NCI-H1092 treated with DMSO at 0.1 percent for 48 hours (cell line): ENCODE results near the gene DTX1.

Experiments
- DNase-seq: peaks from one replicate; lab custom pipeline; 2025; lab: John Stamatoyannopoulos, UW

The DTX1 gene

DNA sequence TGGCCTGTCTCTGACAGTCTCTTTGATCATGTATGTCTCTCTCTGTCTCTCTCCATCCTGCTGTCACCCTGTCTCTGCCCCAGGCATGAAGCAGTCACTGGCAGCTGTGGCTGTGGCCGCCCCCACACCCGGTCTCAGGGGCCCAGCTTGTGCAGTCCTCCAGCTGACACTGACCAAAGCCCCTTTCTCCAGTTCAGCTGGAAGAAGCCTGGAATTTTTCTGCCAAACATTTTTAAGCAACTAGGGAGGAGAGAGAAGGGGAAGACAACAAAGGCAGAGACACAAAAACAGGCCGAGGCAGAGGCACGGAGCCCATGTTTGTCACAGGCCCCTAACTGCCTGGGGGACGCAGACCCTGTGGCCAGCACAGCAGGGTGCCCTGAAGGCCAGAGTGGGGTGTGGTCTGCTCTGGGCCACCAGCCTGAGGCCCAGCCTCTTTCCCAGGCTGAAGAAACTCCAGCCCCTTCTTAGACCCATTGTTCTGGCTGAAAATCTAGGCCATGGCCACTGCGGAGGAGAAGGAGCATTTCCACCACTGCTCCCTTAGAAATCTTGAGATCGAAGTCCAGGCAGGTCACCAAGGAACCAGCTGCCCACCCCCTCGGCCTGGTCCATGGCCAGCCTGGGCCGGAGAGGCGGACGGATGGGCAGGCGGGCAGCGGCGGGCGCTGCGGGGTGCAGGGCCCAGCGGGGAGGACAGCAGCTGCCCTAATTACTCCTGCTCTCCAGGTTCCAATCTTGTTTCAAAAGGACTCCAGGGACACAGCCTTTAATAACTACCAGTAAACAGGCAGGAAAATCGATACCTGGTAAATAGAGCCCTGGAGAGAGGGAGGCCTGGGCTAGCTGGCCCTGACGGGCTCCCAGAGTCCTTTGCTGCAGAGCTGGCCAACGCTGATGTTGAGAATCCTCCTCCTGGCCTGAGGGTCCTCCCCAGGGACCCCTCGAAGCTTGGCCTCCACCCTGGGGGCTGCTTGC, 14.9 kb downstream of the DTX1 start:
- DNase-seq = peak; percentile 99

DNA sequence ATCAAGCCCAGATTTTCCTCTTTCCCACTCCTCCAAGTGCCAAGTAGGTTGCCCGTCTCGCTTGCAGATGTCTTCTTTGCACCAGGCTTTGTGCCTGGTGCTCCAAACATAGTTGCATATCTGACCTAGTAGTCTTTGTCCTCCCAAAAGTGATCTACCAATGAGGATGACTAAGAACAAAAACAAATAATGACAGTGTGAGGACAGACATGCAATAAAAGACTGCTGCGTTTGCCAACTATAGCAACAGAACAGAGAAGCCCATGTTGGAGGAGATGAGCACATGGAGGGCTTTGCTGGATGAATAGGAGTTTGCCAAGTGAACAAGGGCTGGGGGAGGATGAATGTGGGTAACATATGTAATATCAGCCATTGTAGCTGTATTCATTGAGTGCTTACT, 15.6 kb downstream of the DTX1 start:
- no peak for DNase-seq

DNA sequence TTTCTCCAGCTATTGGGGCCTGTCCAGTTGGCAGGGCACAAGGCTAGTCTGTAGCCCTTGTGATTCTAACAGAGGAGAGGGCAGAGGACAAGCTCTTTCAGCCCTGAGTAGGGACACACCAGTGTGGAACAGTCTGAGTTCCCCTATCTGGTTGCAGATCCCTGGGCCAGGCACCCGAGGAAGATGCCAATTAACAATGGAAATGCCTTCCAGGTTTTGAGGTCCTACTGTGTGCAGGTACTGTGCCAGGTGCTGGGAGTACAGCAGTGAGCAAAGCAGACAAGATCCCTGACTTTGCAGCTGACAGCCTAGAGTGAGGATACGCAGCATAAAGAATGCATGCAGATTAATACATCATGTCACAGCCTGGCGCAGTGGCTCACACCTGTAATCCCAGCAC, 17.1 kb downstream of the DTX1 start:
- no peak for DNase-seq

DNA sequence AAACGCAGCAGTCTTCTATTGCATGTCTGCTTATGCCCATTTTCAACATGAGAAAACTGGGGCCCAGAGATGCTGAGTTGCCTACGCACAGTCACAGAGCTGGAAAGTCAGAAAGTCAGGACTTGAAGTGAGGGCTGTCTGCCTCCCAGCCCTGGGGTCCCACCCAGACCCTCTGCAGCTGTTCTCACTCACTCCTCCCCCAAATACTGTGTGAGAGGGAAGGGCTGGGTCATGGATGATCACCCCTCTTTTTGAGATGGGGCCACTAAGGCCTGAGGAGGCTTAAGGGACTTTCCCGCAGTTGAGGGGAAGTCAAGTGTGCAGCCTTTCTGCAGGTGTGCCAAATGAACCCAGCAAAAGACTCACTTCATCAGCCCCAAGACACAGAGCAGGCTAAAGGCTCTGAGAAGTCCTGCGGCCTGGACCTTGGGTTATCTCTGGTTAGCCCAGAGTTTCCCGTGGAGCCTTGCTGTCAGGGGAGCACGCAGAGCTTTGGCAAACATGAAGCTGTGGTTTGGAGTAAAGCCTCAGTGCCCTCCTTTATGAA, 18.7 kb downstream of the DTX1 start:
- no peak for DNase-seq

DNA sequence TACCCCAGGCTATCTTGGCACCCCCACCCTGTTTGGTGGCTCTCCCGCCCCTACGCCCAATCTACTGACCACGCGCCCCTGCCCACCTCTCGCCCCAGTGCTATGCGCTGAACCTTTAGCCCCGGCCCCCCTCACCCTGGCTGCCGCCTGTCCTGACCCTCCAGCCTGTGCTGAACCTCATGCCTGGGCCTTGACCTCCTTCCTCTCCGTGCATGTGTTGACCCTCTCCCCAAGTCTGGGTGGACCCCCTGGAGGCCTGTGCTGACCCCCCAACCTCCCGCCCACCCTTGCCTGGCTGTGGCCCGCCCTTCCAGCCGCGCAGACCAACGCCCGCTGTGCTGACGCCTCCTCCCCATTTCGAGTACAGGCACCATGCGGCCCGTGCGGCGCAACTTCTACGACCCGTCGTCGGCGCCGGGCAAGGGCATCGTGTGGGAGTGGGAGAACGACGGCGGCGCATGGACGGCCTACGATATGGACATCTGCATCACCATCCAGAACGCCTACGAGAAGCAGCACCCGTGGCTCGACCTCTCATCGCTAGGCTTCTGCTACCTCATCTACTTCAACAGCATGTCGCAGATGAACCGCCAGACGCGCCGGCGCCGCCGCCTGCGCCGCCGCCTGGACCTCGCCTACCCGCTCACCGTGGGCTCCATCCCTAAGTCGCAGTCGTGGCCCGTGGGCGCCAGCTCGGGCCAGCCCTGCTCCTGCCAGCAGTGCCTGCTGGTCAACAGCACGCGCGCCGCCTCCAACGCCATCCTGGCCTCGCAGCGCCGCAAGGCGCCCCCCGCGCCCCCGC, 20.7 kb downstream of the DTX1 start:
- DNase-seq = no peak

DNA sequence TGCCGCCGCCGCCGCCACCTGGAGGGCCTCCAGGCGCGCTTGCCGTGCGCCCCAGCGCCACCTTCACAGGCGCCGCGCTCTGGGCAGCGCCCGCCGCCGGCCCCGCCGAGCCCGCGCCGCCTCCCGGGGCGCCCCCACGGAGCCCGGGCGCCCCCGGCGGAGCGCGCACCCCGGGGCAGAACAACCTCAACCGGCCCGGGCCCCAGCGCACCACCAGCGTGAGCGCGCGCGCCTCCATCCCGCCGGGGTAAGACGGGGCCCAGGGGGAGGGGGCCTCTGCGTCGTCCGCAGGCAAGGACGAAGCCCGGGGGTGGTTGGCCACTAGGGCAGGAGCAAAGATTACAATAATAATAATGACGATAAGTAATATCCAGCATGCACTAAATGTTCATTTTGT, 21.3 kb downstream of the DTX1 start:
- no peak for DNase-seq

DNA sequence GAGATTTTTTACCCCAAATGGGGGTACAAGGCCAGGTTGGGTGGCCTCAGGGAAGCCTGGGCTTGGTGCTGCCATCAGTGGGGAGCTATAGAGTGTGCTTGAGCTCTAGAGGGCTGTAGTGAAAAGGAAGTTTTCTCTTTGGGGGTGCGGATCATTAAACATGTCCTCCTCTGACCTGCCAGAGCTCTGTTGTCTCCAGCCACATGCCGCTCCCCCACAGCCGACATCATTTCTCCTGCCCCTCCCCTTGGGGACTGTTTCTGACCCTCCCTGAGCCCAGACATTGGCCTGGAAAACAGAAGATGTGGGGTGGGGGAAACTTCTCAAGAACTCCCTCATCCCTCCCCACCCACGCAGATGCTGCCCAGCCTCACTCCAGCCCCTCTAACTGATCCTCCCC, 25.3 kb downstream of the DTX1 start:
- DNase-seq = no peak

DNA sequence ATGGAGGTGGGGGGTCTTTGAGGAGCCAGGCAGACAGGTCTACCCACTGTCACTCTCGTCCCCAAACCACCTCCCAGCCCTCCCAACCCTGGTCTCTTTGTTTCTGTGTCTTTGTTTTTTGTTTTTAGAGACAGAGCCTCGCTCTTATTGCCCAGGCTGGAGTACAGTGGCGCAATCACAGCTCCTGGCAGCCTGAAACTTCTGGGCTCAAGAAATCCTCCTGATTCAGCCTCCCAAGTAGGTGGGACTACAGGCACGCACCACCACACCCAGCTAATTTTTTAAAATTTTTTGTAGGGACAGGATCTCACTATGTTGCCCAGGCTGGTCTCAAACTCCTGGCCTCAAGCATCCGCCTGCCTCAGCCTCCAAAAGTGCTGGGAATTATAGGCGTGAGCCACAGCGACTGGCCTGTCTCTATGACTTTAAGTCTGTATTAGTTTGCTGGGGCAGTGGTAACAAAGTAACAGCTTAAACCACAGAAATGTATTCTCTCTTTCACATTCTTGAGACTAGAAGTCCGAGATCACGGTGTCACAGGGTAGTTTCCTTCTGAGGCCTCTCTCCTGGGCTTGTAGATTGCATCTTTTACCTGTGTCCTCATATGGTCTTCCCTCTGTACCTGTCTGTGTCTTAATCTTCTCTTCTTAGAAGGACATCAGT, 26.1 kb downstream of the DTX1 start:
- no peak for DNase-seq

DNA sequence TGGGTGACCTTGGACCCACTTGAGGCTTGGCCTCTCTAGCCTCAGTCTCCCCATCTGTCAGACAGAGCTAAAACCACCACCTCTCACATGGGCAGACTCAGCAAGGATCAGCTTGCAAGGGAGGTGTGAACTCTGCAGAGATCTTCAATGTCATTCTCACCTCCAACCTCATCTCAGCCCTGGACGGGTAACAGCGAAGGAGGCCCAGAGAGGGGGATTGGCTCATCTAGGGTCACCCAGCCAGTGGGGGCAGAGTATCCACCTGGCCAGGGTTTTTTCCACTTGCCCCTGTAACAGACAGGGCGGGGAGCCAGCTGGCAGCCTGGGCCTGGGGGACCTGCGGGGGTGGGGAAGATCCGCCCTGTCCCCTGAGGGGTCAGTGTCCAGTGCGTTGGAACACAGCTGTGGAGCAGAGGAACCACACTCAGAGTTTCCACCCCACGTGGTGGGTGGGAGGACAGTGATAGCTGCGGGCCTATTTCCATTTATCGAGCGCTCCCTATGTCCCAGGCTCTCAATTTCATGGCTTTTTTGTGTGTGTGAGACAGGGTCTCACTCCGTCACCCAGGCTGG, 27.4 kb downstream of the DTX1 start:
- no peak for DNase-seq

DNA sequence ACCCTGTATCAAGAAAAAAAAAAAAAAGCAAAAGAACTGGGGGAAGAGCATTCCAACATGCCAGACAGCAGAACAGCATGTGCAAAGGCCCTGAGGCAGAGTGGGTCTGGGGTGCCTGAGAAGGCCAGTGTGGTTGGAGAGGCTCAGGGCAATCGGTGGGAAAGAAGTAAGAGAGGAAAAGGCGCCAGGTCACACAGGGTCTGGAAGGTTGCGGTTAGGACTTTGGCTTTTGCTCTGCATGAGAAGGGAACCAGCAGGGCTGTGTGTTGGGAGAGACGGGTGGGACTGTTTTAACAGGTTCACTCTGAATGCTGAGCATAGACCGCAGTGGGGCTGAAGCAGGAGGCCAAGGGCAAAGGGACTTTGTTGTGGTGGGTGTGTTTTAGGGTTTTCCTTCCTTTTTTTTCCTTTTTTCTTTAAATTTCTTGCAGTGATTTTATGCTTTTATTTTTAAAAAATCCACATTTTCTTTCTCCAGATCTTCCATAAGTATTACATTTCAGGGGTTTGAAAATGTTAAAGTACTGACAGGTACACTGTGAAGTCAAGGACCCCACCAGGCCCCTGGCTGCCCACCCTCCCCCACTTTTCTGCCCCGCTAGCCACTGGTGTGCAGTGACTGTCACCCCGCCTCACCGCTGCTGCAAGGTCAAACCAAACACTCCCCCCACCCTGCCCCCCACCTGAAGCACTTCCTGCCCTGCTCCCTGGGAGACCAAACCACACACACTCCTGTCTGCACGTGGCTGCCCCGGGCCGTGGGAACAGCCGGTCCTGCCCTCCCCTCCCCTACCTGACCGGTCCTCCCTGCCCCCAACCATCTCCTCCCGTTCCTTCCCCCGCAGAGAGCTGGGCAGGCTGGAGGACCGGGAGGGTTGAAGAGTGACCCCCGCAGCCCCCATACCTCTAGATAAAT, 30.0 kb downstream of the DTX1 start:
- DNase-seq = no peak

DNA sequence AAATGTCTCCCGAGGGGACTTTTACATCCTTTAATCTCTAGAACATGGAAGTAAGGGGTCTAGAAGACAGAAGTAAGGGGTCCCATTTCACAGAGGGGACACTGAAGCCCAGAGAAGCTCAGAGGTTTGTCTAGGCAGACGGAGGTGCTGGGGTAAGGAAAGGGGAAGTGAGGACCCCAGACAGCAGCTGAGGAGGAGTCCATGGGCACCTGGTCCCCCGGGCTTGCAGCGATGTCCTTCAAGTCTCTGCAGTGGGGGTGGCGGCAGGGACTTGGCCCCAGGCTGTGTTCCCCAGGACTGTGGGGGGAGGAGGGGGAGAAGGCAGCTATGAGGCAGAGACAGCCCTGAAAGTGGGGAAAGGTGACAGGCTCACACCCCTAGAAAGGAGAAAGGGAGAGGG, 30.7 kb downstream of the DTX1 start:
- no peak for DNase-seq

DNA sequence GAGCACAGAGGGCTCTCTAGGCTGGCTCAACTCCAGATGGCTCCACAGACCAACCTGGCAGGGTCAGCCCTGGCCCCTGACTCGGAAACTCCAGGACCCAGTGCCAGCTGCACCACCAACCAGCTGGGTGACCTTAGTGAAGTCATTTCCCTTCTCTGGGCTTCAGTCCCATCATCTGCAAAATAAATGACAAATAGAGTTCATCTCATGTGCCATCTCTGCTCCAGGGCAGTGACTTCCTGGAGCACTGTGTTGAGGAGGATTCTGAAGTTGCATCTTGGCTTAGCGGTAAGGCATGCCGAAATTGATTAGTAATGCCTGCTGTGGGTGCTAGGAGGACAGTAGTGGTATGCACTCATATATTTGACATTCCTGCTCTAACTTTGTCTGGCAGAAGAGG, 31.5 kb downstream of the DTX1 start:
- no peak for DNase-seq

DNA sequence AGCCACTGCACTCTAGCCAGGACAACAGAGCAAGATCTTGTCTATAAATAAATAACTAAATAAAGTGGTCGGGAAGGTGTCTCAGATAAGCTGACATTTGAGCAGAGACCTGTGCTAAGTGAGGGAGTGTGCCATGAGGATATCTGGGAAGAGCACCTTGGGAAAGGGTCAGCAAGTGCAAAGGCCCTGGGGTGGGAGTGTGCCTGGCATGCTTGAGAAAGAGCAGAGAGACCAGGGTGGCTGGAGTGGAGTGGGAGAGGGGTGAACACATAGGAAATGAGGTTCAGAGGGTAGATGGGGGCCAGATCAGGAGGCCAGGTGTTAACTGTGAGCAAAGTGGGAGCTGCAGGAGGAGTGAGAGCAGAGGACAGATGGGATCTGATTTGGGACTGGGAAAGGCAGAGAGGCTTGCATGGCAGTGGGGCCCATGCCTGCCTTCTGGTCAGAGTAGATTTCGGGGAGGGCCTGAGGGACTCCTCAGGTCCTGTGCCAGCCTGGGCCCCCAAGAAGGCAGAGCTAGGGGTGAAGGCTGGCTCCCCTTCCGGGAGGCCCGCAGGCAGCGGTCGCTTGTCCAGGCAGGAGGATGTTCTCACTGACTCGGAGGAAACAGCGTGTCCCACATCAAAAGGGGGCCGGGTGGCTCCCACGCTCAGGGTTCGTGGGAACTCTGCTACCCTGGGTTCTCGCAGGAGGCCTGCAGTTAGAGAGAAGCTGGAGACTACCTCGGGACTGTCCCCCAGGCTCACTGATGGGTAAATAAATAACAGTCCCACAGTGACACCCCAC, 32.6 kb downstream of the DTX1 start:
- no peak for DNase-seq

DNA sequence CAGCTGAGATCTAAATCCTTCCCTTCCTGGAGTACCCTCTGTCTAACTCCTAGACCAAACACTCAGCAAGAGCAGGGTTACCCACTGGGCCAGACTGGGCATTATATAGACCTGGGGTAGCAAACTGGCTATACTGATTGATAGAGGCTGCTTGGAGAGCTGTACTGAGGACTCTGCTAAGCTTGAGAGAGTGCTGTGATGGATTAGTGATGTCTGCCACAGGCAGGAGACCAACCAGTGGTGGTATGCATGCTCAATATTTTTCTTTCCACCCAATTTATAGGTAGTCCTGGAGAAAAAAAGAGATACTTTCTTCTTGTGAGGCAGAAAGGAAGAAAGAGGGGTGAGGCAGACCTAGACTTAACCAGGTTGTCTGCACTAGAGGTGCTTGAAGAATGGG, 33.3 kb downstream of the DTX1 start:
- no peak for DNase-seq

DNA sequence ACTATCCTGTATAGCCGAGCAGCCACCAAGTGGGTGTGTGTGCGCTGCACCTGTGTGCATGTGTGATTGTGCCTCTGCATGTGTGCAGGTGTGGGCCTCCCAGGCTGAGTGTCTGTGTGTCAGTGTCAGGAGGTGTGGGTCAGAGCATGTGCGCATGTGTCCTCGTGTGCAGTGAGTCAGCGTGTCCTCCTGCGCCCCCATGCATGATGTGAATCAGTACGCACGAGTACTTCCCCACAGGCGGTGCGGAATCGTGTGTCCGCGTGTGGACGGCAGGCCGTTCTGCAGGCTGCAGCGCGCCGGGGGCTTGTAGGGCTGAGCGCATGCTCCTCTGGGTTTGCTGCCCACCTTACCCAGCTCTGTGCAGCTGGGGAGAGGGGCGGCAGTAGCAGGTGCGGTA, 34.2 kb downstream of the DTX1 start:
- no peak for DNase-seq

DNA sequence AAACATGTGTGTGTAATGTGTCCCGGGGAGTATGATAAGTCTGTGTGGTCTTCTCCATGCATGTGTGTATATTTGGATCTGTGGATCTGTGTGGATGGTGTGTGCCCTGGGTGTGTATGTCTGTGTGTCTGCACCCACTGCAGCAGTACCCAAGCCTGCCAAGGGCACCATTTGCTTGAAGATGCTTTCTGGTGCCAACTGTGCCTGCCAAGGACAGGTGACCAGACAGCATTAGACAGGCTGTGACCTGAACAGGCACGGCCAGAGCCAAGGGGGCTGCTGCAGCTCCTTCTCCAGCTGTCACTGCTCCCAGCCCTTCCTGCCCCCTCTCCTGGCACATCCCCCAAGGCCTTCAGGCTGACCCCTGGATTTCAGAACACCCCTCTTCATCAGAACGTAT, 35.0 kb downstream of the DTX1 start:
- no peak for DNase-seq

DNA sequence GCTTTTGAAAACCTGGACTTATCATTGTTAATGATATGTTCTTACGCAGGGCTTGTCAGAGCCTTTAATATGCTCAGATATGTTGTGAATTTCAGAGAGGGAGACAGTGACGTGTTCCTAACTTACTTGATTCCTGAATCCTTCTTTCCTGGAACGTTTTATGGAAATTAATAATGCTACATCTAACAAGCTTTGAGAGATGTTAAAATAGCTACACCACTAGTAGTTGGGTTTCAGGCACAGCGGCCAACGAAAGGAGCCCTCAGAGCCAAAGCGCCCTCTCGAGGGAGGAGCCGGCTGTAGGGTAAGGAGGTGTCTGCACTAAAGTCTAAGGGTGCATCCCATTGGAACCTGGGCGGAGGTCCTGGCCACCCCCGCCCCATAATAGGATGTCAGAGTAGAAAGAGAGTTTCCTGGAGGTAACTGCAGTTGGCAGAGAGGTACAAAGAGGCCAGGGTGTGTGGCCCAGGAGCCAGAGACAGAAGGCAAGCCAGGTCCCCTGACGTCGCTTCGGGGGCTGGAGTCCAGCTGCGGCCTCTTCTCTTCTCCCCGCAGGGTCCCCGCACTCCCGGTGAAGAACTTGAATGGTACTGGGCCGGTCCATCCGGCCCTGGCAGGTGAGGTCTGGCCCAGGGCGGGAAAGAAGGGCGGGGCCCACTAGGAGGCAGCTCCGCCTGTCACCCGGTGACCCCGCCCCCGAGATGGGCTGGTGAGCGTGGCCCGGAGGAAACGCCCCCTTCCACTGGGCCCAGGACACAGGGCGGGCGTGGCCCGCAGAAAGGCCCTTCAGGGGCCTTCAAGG, 36.3 kb downstream of the DTX1 start:
- no peak for DNase-seq

DNA sequence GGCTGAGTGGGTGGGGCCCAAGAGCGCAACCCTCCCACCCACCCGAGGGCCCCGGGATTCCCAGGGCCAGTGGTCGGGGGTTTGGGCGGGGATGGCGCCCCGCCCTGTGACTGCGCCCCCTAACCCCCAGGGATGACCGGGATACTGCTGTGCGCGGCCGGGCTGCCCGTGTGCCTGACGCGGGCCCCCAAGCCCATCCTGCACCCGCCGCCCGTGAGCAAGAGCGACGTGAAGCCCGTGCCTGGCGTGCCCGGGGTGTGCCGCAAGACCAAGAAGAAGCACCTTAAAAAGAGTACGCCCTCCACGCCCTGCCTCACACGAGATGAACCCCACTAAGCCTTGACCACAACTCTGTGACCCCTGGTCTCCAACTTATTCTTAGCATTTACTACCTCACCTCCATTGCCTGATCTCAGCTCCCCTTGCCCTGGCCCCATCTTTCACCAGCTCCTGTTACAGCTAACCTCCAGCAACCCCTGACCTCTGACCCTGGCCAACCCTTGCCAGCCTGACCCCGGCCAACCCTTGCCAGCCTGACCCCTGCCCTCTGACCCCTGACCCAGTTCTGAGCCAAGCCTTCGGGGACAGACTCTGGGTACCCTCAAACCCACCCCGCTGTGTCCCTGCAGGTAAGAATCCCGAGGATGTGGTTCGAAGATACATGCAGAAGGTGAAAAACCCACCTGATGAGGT, 37.0 kb downstream of the DTX1 start:
- DNase-seq = no peak

DNA sequence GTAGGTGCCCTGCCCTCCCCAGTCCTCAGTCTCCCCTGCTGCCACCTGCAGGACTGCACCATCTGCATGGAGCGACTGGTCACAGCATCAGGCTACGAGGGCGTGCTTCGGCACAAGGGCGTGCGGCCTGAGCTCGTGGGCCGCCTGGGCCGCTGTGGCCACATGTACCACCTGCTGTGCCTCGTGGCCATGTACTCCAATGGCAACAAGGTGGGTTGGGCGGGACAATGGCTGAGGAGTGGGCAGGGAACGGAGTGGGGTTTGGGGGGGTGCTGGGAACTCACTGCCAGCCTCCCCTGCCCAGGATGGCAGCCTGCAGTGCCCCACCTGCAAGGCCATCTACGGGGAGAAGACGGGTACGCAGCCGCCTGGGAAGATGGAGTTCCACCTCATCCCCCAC, 38.2 kb downstream of the DTX1 start:
- no peak for DNase-seq
